GM19463 (cell line): ENCODE results near the gene FAM20B.

Experiments
- ATAC-seq: cut with Tn5 transposase; IDR thresholded peaks from one replicate; pipeline ENCODE4 v1.9.1; 2021; ENCODE audit warnings: mild to moderate bottlenecking, moderate library complexity; ENCODE audit not compliant: unreplicated experiment

Gene FAM20B

DNA sequence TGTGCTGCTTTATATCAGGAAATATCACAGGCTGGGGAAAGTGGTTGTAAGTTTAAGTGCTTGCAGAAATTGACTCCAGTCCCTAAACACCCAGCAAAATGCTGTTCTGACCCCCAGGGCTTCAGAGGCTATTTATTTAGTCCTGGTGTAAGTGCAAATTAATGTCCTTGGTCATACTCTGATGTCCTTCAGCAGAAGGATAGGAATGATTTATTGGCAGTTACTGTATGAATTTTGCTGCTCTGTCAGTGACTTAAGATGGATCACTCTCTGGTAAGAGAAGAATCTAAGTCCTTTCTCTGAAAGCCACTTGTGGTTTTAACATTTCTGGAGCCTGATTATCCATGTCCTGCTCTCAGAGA is 21.9 kb downstream of the FAM20B start:
- ATAC-seq = no peak

DNA sequence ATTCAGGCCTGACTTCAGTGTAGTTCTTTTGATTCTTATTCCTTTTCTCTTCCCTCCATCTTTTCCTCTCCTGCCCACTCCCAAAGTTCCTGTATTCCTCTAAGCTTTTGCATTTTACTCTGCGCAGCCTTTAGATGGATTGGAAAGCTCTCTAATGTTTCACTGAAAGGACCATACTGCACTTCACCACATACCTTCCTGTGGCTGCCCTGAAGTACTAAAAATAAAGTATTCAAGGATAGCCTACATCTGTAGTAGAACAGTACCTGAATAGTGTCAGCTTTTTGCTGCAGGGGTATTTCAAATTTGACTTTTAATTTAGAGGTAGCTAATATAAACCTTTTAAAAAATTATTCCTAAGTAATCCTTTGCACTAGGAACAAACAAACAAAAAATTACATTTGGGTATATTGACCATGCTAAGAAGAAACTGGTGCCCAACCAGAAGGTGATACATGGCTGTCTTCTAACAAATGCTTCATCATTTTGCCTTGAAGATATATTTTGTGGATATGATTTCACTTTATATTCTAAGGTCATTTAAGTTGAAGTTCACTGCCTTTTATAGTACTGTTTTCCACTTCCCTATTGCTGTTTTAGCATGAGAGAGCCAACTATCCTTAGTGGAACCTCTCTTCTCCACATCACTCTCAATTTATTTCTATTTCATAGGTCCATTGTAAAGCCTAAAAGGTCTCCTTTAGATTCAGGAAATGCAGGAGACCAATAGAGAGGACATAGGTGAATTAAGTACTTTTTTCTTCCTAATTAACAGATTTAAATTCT is 22.8 kb downstream of the FAM20B start:
- ATAC-seq = no peak

DNA sequence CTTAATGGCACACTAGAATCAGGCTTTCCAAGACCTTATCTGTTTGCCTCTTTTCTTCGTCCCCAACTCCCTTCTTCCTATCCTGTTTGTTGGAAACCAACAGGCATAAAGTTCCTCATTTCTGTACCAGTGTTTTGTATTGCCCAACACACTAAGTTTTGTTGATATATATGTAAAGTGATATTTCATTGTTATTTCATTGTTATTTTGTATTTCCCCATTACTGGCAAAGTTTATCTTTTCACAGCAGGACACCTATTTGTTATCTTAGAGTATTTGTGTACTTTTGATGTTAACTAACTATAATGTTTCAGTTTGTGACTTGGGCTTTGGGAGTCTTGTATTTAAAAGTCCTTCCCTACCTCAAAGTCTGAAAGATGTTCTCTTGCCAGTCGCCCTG is 27.1 kb downstream of the FAM20B start:
- ATAC-seq = no peak

DNA sequence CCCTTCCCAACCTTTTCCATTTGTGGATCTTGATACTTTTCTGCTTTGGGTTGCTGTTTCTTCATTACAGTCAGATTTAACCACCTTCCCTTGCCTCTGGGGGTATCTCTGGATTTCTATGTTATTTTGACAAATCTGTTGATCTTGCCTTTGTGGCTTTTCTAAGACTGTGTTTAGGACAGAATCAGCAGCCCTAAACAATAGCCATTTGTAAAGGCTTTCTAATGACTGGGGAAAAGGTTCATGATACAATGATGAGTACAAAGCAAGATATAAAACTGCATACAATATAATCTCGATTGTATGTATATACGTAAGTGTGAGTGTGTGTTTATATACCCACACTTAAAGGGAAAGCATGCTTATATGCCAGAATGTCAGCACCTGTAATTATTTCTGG is 27.8 kb downstream of the FAM20B start:
- ATAC-seq = no peak

DNA sequence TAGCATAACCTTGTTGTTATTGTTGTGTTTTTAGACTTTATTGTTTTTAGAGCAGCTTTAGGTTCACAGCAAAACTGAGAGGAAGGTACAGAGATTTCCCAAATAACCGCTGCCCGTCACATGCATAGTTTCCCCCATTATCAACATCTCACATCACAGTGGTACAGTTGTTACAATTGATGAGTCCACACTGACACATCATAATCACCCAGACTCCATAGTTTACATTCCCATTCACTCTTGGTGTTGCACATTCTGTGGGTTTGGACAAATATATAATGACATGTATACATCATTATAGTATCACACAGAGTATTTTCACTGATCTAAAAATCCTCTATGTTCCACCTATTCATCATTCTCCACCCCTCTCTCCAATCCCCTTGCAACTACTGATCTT is 30.2 kb downstream of the FAM20B start:
- no peak for ATAC-seq

DNA sequence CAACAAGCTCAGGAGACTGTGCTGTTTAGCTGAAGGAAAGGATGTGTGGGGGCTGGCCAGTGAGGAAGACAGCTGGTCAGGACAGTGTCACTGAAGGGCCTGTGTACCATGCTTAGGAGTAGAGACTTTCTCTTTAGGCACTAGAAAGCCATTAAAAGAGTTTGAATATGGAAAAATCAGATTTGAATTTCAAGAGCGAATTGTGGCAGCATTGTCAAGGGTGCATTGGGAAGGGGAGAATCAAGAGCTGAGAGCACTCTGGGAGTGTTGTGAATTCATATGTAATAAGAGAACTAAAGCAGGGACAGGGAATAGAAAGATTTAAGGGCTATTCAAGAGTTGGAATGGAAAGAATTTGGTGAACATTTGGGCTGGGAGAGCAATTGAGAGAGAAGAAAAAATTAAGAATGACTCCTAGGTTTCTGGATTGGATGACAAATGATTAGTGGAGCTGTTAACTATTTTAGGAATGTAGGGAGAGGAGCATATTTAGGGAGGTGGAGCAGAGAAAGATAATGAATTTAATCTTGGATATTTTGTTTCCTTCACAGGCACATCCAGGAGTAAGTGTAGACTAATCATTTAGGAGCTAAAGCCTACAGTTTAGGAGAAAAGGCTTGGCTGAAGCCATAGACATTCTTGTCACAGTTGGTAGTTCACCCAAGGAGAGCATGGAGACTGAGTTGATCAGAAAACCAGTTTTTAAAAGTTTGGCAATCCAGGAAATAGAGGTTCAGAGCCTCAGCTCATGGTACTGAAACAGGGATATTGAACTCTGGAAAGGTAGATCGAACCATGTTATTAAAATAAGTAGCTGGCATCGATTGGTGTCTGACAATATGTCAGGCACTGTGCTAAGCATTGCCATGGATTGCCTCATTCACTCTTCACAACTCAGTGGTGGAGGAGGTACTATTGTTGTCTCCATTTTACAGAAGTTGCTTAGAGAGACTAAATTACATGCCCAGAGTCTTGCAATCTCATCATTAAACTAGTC is 33.1 kb downstream of the FAM20B start:
- ATAC-seq = no peak

DNA sequence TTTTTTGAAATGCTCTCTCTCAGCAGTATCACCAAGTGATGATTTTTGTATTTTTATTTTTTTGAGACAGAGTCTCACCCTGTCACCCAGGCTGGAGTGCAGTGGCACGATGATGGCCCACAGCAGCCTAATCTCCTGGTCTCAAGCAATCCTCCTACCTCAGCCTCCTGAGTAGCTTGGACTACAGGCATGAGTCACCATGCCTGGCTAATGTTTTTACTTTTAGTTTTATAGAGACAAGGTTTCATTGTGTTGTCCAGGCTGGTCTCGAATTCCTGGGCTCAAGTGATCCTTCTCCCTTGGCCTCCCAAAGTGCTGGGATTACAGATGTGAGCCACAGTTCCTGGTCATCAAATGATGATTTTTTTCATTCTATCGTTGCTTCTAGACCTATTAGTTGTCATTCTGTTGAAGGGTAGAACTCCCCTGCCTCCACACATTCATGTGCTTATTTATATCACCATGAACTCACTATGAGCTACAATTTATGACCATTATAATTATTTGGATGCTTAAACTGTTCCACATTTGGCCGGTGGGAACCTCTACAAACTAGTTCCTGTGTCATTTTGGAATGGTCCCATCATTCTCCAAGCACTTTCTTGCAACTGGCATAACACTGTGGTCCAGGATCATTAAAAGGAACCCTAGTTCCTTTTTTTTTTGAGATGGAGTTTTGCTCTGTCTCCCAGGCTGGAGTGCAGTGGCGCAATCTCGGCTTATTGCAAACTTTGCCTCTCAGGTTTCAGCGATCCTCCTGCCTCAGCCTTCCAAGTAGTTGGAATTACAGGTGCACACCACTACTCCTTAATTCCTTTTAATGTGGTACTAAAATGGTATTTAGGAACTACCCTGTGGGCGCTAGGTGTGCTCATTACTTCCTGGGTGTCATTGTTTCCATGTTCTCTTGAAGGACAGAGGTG is 35.9 kb downstream of the FAM20B start:
- no peak for ATAC-seq

DNA sequence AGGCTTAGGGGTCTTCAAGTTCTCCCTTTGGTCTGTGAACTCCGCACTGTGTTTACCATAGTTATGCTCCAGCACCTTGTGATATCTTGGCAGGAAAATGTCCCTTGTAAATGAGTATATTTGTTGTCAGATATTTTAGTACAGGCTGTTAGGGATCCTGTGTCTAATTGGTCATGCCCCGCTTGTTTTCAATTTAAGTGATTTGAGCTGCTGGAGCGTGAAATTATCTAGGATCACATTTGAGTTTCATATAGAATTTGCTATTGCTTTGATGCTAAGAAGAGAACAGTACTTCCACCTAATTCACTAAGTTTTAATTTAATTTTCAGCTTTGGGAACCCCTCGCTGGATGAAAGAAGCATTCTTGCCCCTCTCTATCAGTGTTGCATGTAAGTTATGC is 40.8 kb downstream of the FAM20B start:
- ATAC-seq = no peak

DNA sequence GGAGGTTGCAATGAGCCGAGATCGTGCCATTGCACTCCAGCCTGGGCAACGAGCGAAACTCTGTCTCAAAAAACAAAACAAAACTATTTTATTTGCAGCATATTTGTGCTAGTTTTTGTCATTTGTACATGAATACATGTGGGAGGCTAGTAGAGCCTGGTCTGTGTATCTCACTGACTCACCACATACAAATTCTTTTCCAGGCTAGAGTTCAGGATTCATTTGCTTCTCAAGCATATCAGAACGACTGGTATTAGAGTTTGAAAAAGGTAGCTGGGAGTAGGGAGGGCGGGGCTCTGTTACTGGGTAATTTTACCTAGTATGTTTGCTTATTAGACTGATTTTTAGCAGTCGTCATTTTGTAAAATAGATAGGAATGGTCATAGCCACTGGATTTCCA is 51.7 kb downstream of the FAM20B start:
- ATAC-seq = no peak

DNA sequence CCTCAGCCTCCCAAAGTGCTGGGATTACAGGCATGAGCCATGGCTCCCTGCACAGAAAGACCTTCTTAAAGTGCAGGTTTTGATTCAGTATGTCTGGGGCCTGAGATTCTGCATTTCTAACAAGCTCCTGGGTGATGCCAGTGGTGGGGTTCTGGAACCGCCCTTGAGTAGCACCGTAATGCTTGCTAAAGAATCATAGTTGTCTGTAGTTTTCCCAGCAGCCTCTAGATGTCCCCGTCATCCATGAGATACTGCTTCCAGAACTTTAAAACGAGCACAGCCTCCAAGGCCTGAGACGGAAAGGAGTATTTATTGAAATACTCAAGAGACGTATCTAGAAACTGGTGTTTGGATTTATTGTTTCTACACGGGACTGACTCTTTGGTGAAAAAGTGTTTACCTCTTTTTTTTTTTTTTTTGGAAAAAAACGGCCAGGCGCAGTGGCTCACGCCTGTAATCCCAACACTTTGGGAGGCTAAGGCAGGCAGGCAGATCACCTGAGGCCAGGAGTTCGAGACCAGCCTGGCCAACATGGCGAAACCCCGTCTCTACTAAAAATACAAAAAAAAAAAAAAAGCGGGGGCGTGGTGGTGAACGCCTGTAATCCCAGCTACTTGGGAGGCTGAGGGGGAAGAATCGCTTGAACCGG is 53.5 kb downstream of the FAM20B start:
- ATAC-seq = no peak

DNA sequence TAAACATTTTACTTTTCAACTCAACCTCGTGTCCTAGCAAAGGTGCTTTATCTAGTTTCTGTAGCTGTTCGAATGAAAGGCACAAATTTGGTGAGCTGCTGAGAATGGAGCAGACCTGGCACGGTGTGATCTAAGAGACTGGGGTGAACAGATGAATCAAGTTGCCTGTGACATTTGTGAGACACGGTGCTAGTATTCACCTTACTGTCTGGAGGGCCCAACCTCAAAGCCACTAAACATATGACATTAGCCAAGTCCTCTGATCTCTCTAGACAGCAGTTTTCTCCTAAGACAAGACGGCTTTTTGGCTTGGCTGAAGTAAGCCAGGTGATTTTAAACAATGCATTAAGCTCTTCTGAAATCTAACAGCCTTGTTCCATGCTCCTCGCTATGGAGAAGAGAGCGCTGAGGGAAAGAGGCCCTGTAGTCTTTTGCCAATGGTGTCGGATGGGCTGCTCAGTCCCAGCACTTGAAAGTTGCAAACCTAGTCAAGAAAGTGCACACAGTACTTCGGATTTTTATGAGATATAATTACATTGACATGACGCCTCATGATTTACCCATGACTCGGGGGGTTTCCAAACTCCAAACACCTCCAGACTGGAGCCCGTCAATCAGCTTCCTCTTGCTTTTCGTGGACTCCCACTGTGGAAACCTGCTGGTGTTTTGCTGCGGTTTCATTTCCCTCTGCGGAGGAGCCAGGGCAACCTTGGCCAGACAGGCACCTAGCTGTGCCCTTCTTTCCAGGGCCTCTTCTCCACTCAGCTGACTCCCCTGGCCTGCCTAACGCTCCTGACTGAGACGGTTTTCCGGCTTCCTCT is 55.4 kb downstream of the FAM20B start:
- ATAC-seq = no peak

DNA sequence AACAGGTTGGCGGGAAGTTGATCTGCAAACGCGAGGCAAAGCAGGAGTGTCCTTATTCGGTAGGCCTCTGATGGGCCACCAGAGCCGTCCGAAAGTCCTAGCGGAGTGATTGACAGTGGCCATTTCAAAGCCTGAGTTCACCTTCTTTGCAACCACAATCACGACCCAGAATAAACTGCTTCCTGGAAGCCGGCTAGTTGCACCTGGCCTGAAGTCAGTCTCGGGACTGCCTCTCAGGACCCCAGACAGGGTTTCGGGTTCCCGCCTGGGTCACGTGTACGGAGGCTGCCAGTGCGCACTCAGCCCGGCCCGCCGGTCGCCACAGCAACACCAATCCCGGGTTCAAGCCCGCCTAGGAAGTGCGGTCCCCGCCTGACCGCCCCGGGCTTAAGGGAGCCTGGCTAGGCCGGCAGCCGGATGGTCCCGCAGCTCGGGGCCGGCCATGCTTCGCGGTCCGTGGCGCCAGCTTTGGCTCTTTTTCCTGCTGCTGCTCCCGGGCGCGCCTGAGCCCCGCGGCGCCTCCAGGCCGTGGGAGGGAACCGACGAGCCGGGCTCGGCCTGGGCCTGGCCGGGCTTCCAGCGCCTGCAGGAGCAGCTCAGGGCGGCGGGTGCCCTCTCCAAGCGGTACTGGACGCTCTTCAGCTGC is 56.1 kb downstream of the FAM20B start, which contains the start of gene TOR3A:
TOR3A (plus strand) TSS at position 384 of the 646 bp plus-strand sequence; CDS start at position 443, 59 bp downstream.
- peak; percentile 88 for ATAC-seq

DNA sequence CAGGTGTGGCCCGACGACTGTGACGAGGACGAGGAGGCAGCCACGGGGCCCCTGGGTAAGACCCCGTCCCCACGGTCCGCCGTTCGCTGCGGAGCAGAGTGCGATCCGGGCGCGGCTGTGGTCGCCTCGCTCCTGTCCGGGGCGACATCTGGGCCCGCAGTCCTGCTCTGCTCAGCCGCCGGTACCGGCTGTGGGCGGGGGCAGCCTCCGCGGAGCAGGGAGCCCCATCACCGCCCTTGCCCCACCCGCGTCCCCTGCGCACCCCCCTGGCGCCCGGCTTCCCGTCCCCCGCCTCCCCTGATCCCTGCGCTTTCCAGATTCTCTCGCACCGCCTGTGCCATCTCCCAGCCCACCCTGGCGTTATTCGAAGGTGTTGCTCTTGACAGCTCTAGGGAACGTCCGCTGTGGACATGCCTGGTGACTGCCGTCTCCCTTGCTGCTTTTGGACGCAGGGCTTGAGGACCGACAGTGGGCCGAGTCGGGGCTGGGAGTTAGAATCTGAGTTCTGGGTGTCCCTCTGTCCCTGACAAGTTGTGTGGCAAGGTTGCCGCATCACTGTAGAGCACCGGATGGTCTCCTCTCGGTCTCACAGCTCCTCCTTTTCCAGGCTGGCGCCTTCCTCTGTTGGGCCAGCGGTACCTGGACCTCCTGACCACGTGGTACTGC is 56.8 kb downstream of the FAM20B start:
- peak; percentile 8 for ATAC-seq

DNA sequence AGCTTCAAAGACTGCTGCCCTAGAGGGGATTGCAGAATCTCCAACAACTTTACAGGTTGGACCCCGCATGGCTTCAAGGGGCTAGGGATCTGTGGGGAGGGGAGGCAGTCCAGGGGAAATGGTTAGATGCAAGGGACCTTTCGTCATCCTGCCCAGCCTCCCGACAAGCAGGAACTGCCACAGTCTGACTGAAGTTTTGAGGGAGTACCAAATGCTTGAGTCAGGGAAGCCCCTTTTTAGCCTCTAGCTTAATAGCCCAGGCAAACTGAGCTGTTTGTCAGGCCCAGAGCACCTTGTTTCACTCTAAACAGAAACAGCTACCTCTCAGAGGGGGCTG is 57.3 kb downstream of the FAM20B start:
- ATAC-seq = no peak

DNA sequence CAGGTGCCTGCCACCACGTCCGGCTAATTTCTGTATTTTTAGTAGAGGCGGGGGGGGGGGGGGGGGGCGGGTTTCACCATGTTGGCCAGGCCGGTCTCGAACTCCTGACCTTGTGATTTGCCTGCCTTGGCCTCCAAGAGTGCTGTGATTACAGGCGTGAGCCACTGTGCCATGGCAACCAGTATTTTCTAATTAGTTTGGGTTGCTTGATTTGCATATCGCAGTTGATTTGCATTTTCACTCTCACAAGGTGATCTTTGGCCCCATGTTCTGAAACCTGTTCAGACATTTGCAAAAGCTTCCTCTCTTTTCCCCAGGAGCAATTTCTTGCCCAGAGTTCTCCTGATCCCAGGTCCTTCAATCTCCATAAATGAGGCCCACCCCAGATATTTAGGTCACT is 57.8 kb downstream of the FAM20B start:
- no peak for ATAC-seq

DNA sequence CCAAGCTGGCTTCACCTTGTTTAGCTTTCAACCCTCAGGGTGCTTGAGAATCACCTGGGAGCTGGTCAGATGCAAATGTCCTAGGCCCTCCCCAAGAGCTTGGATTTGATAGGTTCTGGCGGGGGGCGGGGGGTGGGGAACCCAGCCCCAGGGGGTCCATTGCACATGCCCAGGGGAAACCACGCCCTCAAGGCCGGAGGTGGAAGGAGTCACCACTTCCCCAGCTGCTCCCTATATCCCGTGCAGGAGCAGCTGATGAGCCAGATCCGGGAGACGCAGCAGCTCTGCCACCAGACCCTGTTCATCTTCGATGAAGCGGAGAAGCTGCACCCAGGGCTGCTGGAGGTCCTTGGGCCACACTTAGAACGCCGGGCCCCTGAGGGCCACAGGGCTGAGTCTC is 62.0 kb downstream of the FAM20B start:
- ATAC-seq = no peak

DNA sequence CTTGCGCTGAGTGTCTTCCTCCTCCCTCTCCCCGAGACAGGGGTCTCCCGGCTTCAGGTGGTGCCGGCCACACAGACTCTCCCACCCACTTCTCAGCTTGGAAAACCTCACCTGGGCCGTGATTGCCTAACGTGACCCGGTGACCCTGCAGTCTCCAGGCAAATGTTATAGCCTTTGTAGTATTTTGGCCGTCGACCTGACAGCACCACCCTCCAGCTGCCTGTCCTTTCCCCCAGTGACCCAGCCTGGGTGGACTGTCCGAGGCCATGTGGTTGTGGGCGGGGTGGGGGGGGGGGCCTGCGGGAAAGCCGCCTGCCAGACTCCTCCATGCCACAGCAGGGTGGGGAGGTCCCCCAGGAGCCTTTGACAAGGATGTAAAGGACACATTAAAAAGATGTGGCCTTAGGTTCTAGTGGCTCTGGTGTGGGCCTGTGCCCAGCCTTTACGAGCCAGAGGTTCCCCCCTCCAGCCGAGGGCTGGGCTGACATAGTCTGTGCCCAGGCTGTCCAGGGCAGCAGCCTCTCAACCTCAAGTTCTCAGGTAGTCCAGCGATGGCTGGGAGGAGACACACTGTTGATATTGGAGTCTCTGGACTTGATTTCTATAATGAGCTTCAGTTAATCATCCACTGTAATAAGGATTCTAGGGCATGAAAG is 64.3 kb downstream of the FAM20B start:
- ATAC-seq = no peak

DNA sequence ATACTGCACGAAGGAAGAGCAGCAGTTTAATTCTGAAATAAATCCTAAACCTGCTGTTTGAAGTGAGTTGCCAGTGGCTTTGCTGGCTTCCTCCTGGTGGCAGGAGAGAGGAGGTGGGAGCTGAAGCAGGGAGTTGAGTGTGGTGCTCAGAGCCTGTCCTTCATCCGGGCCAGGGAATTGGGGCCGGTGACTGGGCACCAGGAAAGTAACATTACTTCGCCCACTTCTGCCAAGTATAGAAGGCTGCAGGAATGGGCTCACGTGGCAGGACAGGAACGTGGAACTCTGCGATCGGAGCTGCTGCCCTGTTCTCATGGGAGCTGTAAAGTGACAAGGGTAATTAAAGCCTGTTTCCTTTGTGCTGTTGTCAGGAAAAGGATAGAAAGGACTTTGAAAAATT is 64.8 kb downstream of the FAM20B start:
- ATAC-seq = no peak
